Loucy (cell line): Measurements from ENCODE around the gene STK39.

Experiments used
- H2AFZ ChIP-seq: fragments of 200-600 bp; sonication (generic); 2 replicates; pipeline ENCODE4 v1.6.0; 2016; ENCODE audit warnings: antibody characterized with exemption, mild to moderate bottlenecking, low read length, moderate library complexity
- H3F3A ChIP-seq: fragments of 200-600 bp; 2 replicates; pipeline ENCODE4 v1.6.0; 2016; ENCODE audit warnings: antibody characterized with exemption, low read depth, mild to moderate bottlenecking
- H3K27me3 ChIP-seq: fragments of 200-600 bp; sonication (generic); 2 replicates; pipeline ENCODE4 v1.6.1; 2014; ENCODE audit warnings: low read length, mild to moderate bottlenecking; ENCODE audit not compliant: insufficient read depth, poor library complexity, severe bottlenecking
- H3K36me3 ChIP-seq: fragments of 200-600 bp; sonication (generic); 2 replicates; pipeline ENCODE4 v1.6.1; 2016; ENCODE audit warnings: low read length; ENCODE audit not compliant: insufficient read depth
- H3K4me1 ChIP-seq: fragments of 200-600 bp; sonication (generic); 2 replicates; pipeline ENCODE4 v1.5.1; 2014; ENCODE audit warnings: low read length, mild to moderate bottlenecking; ENCODE audit not compliant: insufficient read depth, poor library complexity, severe bottlenecking
- H3K4me2 ChIP-seq: fragments of 200-600 bp; sonication (generic); 2 replicates; pipeline ENCODE4 v1.6.0; 2014; ENCODE audit warnings: antibody characterized with exemption, low read length, low read depth, mild to moderate bottlenecking; ENCODE audit not compliant: poor library complexity, severe bottlenecking
- H3K4me3 ChIP-seq: fragments of 200-600 bp; sonication (generic); 2 replicates; pipeline ENCODE4 v1.5.1; 2014; ENCODE audit warnings: low read length, mild to moderate bottlenecking, mixed read lengths; ENCODE audit not compliant: poor library complexity, severe bottlenecking
- H3K79me2 ChIP-seq: fragments of 200-600 bp; sonication (generic); 2 replicates; pipeline ENCODE4 v1.6.1; 2014; ENCODE audit warnings: low read length; ENCODE audit not compliant: insufficient read depth
- H3K9ac ChIP-seq: fragments of 200-600 bp; sonication (generic); 2 replicates; pipeline ENCODE4 v1.6.0; 2014; ENCODE audit warnings: mild to moderate bottlenecking, low read depth, low read length, moderate library complexity; ENCODE audit not compliant: poor library complexity, severe bottlenecking
- H3K9me2 ChIP-seq: fragments of 200-600 bp; sonication (generic); replicated peaks from 2 replicates; pipeline ENCODE4 v1.6.1; 2016; ENCODE audit warnings: low read depth, low read length, mixed read lengths
- H3K9me3 ChIP-seq: fragments of 200-600 bp; sonication (generic); 2 replicates; pipeline ENCODE4 v1.6.1; 2014; ENCODE audit warnings: mild to moderate bottlenecking, antibody characterized with exemption, low read length, low read depth; ENCODE audit not compliant: insufficient read depth
- H4K20me1 ChIP-seq: fragments of 200-600 bp; sonication (generic); 2 replicates; pipeline ENCODE4 v1.6.0; 2014; ENCODE audit warnings: antibody characterized with exemption, low read length, mild to moderate bottlenecking; ENCODE audit not compliant: insufficient read depth, poor library complexity, severe bottlenecking
- CTCF ChIP-seq: fragments of 200-600 bp; sonication (generic); conservative IDR thresholded peaks from 2 replicates; pipeline ENCODE4 v1.5.1; 2014; ENCODE audit warnings: mild to moderate bottlenecking, antibody characterized with exemption, low read length
- EZH2phosphoT487 ChIP-seq: fragments of 200-600 bp; IDR thresholded peaks from 2 replicates; pipeline ENCODE4 v1.6.1; 2018; ENCODE audit warnings: antibody characterized with exemption, mild to moderate bottlenecking, moderate library complexity, borderline replicate concordance

Gene STK39

DNA sequence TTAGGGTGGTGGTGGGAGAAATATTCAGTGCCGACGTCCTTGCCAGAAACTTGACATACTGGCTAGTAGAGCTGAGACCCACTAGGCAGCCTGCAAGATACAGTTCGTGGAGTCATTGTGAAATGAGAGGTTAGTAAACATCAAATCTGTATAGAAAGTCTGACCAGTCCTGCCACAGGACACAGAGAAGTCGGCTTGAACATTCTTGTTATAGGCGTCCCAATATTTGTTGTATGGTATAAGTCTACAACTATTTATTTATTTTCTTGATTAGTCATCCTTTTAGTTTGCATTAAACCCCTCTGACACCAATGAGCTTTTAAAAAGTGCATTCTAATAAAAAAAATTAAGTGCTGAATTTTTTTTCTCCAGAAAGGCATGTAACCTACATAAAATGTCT lies 265.4 kb downstream of the STK39 start:
- Histone ChIP-seq H3K27me3 (no peaks in the 10 kb centered on the region), H2AFZ (no peak overlapping the region), H3K4me1 (no peaks in the 10 kb centered on the region), H3K9me2 (no peaks in the 10 kb centered on the region), H3K36me3 (peaks cover 29% of the 10 kb centered on the region; the same call in 1 of the 2 replicates), H3K4me2 (no peak overlapping the region), H4K20me1 (no peaks in the 10 kb centered on the region), H3F3A (no peaks in the 10 kb centered on the region), H3K79me2 (no peaks in the 10 kb centered on the region), H3K4me3 (no peak overlapping the region), H3K9me3 (no peaks in the 10 kb centered on the region), H3K9ac (no peak overlapping the region)
- no peak for TF ChIP-seq EZH2phosphoT487
- TF ChIP-seq CTCF, result no peak

- Histone ChIP-seq H3K9ac (no peak overlapping the region), H3K36me3 (peaks cover 35% of the 10 kb centered on the region; the same call in 1 of the 2 replicates), H3K79me2 (no peaks in the 10 kb centered on the region), H3K4me2 (no peak overlapping the region), H3K4me1 (no peaks in the 10 kb centered on the region), H3K9me3 (no peaks in the 10 kb centered on the region), H3K4me3 (no peak overlapping the region), H3K27me3 (no peaks in the 10 kb centered on the region), H2AFZ (no peak overlapping the region), H3K9me2 (no peaks in the 10 kb centered on the region), H4K20me1 (no peaks in the 10 kb centered on the region), H3F3A (no peaks in the 10 kb centered on the region)
- TF ChIP-seq CTCF, result no peak
- no peak for TF ChIP-seq EZH2phosphoT487
These were observed 267.0 kb downstream of the STK39 start for GRCh38 chr2:167980439-167980838.

DNA sequence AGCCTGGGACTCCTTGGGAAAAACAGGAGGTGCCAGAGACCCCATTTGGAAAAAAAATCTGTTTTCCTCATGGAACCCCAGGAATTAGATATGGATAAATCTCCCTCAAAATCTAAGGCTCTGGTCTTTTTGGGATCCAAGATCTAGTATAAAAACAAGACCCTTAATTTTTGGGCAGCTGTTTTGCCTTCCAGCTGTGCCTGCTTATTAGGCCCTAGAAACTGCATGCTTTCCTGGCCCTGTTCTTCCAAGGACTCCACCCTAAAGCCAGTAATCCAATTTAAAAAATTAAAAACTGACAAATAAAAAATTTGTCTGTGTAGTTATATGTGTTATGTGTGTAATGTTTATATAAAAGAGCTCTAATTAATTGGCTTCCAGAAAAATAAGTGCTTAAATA lies 274.6 kb downstream of the STK39 start:
- Histone ChIP-seq H4K20me1 (no peaks in the 10 kb centered on the region), H3K9me3 (peaks cover 21% of the 10 kb centered on the region; the same call in 1 of the 2 replicates), H3F3A (no peaks in the 10 kb centered on the region), H3K9me2 (no peaks in the 10 kb centered on the region), H3K9ac (no peak overlapping the region), H3K79me2 (no peaks in the 10 kb centered on the region), H3K4me2 (no peak overlapping the region), H3K4me3 (no peak overlapping the region), H3K27me3 (no peaks in the 10 kb centered on the region), H2AFZ (no peak overlapping the region), H3K36me3 (peaks cover 35% of the 10 kb centered on the region), H3K4me1 (no peaks in the 10 kb centered on the region)
- no peak for TF ChIP-seq EZH2phosphoT487
- no peak for TF ChIP-seq CTCF
